ENCODE measurements around the gene USP53.
"Not testable (repeated sequence)": the region's sequence is repeated elsewhere in the genome, so short reads cannot be mapped to it uniquely, and the experiment has no call there.

Gene USP53

GRCh38 chr4:119279945-119280344 is 67.4 kb downstream of the USP53 start:
- DNase-seq = not testable (repeated sequence)

GRCh38 chr4:119281393-119281792 is 68.9 kb downstream of the USP53 start:
- no peak for DNase-seq

DNA sequence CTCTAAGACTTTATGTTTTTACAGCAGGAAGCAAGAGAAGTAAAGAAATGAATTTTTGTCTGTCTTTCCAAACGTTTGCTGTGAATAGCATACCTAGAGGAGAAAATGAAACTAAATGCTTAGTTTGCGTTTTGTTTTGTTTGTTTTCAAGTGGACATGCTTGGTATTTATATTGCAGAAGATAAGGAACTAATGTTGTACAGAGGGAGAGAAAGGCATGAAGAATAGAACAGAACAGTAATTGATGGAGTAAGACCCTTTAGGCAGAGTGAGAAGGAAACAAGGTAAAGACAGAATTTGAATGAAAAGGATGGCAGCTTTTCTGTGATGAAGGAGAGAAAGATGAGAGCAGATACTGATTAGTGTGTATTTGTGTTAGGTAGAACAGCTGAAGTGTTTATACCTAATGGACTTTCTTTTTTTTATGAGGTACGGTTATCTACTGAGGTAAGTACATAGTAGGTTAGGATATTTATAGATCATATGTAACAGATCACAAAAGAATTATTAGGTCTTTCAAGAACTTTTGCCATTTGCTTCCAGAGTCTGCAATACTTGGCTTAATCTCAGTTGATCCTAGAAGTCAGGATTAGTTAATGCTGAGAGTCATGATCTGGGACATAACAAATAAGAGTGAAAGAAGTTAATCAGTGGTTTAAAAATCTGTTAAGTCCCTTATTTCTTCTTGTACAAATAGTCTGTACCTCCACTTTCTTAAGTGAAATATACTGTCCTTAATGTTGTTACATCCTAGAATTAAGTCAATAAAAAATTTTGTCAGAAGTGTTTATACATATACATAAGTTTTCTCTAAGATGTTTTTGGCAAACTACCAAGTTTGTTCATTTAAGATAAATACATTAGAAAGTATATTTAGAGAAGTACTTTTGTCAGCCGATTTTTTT is 72.6 kb downstream of the USP53 start:
- DNase-seq = no peak

- no peak for DNase-seq
These were observed 74.0 kb downstream of the USP53 start for GRCh38 chr4:119286377-119287002.

GRCh38 chr4:119289313-119289712 is 76.8 kb downstream of the USP53 start:
- DNase-seq = no peak

DNA sequence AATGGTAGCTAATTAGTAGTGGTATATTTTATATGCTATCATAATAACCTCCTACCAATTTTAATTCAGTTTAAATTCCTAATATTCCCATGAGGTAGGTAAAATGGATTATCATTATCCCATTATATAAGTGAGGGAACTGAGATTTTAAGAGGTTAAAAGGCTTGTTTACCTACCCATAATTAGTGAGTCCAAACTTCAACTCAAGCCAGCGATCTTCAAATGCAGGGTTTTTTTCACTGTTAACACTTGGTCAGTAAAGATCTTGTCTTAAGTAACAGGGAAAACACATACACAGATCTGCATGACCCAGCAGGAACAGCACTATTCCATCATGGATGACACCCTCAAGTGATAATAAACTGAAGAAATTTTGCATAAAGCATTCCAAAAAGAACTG is 78.1 kb downstream of the USP53 start:
- DNase-seq = no peak

- no peak for DNase-seq
These were observed 83.8 kb downstream of the USP53 start for GRCh38 chr4:119296356-119296755.

DNA sequence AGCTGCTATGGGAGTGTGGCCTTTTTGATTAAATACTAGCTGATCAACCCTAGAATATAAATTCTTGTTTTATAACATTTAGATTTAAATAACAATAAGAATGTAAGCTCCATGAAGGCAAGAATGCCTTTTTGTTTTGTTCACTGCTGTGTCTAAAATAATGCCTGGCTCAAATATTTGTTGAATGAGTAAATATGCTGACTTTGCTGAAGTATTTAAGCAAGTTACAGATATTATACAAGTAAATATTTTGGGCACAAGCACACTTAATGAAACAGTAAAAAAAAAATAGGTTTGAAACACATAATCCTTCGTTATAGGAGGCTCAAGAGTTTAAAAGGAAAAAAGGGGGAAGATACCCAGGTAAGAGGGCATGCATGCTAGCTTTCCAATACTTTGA is 85.3 kb downstream of the USP53 start:
- no peak for DNase-seq

GRCh38 chr4:119299260-119299671 is 86.8 kb downstream of the USP53 start:
- no peak for DNase-seq

DNA sequence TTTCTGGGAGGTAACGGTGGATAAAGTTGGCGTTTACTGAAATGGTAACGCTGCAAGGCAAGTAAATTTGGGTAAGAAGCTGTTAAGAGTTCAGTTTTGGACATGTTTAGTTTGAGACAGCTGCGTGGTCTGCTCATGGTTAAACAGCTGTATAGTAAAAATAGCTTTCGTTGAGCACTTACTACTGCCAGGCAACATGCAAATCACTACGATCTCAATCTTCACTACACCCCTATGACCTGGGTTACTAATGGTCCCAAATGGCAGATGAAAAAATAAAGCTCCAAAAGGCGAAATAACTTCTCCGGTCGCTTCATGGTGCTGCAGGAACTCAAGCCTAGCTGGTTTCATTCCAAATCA is 87.2 kb downstream of the USP53 start:
- DNase-seq = no peak

- no peak for DNase-seq
These were observed 87.8 kb downstream of the USP53 start for GRCh38 chr4:119300101-119300978.

DNA sequence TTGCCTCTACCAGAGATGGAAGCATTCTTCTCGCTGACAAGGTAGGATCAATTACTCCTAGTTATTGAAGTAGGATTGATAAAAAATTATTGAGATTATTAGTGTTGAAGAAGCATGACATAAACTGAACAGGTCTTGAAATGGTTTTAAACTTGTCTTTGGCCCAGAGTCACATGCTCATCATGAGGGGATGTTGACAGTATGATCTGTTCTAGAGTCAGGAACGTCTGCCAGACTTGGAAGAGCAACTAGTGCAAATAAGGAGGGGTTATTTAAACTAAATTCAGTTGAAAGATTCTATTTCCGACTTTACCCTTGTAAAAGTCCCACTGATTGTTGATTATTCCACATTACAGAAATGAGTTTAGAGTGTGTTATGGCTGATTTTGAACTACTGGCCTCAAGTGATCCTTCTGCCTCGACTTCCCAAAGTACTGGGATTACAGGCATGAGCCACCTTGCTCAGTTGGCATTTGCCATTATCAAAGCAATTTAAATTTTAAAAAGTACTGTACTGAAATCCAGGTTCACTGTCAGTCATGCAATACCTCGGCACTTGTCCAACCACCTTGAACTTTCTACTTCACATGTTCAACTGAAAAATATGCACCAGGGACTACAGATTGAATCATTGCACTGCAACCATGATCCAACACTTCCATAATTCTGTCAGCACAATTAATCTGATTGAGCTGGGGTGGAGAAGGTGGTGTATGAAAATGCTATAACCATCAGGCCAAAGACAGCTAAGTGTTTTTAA is 89.7 kb downstream of the USP53 start:
- no peak for DNase-seq

GRCh38 chr4:119303587-119304305 is 91.2 kb downstream of the USP53 start:
- no peak for DNase-seq

- no peak for DNase-seq
These were observed 91.9 kb downstream of the USP53 start for GRCh38 chr4:119304431-119304830.

DNA sequence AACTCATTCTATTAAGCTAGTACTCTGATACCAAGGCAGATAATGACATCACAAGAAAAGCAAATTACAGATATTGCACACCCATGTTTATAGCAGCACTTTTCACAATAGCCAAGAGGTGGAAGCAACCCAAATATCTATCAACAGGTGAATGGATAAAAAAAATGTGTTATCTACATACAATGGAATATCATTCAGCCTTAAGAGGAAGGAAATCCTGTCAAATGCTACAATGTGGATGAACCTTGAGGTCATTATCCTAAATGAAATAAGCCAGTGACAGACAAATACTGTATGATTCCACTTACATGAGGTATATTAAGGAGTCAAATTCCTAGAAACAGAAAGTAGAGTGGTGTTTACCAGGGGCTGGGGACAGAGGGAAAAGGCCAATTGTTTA is 95.1 kb downstream of the USP53 start:
- DNase-seq = no peak

DNA sequence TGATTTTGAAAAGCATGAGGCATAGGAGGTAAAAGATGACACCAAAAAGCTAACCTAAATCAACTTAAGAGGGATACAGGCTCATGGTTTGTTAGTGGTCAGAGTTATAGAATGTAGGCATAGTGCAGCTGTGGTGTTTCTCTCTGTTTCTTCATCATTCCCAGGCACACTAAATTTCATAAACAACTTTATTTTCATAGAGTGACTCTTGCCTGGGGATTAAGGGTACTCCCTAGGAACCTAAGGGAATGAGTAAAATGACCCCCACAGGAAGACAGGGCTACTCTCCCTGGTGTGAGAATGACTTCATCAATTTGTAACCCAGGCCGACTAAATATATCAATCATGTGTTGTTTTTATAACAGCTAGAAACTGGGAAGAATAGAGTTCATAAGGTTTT is 98.3 kb downstream of the USP53 start:
- no peak for DNase-seq

DNA sequence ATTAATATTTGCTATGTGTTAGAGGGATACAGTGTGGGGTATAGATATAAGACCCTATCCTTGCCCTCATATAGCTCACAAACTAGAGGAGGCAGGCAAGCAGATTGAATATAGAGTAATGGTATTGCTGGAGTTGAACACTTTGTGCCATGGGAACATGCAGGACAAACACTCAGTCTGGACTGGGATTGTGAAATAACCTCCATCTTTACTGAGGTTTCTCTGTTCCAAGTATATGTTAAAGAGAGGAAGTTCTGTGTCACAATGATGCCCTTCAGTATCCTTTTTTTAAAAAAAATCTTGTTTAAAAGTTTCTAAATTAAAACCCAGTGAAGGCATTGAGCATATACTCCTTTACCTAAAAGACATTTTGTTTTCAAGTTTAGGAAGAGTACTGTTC is 100.7 kb downstream of the USP53 start:
- peak; percentile 65 for DNase-seq

DNA sequence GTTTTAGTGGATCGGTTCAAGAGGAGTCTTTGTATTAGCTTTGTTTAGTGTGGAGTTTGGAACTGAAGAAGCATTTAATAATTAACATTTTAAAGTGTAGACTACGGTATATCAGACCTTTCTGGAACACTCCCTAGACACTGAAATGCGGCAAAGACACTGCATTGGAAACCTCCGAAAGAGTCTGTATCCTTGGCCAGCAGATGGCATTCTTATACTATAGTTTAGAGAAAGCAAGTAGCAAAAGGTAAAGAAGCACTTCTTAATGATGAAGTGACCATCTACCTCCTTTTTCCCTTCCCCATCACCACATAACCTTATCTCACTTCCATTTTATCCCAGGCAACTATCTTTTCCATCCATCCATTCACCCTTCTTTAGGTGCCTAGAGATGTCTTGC is 101.8 kb downstream of the USP53 start:
- DNase-seq = peak; percentile 33

DNA sequence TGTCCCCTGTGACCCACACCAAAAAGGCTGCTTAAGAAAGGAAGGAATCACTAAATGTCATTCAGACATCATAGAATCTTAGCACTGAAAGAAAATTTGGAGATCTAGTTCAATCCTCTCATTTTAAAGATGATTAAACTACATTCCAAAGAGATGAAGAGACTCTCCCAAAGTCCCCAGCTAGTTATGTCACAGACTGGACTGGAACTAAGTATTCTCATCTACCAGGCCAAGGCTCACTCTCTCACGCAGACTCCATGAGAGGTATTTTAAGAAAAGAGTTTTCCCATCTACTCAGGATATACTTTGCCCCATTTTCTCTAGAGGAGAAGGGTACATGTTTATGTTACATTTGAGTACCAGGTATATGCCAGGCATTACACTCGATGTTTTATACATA is 102.5 kb downstream of the USP53 start:
- no peak for DNase-seq

- DNase-seq = no peak
These were observed 105.5 kb downstream of the USP53 start for GRCh38 chr4:119317990-119318389.

GRCh38 chr4:119321921-119322687 is 109.6 kb downstream of the USP53 start, which contains the start of gene FABP2:
Gene FABP2 (minus strand): TSS chr4:119322138. CDS start chr4:119322102, 36 bp downstream.
- no peak for DNase-seq
